ENCODE measurements around the gene ERBB3. TPM values are rescaled to one million over a fixed set of nuclear protein-coding genes. Genes with fewer than 3 reads are reported as not detected.

ERBB3 gene
- total RNA-seq, 1 experiment from 2014 or later: 40.6 TPM

GRCh38 chr12:56134897-56135296 lies 54.9 kb downstream of the ERBB3 start:
- Histone ChIP-seq H3K27me3 (ENCODE audit: low read length) (no peaks in the 10 kb centered on the region), H3F3A (ENCODE audit: low read length, unreplicated experiment) (no peaks in the 10 kb centered on the region), H3K4me1 (ENCODE audit: insufficient read depth, low read length) (peaks cover 7% of the 10 kb centered on the region; the same call in 1 of the 2 replicates), H2AFZ (ENCODE audit: low read length) (no peak overlapping the region), H3K9me3 (ENCODE audit: low read length) (no peaks in the 10 kb centered on the region), H3K4me2 (ENCODE audit: low read length) (no peak overlapping the region), H3K9ac (ENCODE audit: low read length) (no peak overlapping the region), H3K9me2 (replicated peaks; ENCODE audit: low read length) (no peaks in the 10 kb centered on the region), H3K4me3 (ENCODE audit: low read length) (no peak overlapping the region), H3K79me2 (ENCODE audit: low read length) (peaks cover 8% of the 10 kb centered on the region; the same call in 1 of the 2 replicates), H3K27ac (ENCODE audit: low read length) (no peak overlapping the region), H4K20me1 (ENCODE audit: low read length) (no peaks in the 10 kb centered on the region), H3K36me3 (ENCODE audit: low read depth, low read length) (peaks cover 60% of the 10 kb centered on the region)
- ATAC-seq (no peak), DNase-seq (no peak)
- intact Hi-C loops (cut with micrococcal nuclease): no loop called here
- POLR2A ChIA-PET (ENCODE audit: unreplicated experiment): no interaction called here
- TF ChIP-seq CTCF (conservative IDR thresholded peaks at IDR 0.05; ENCODE audit: low read depth, low read length) (no peak), EZH2phosphoT487 (IDR thresholded peaks at IDR 0.05; ENCODE audit: borderline replicate concordance, low read length) (no peak), EZH2 (IDR thresholded peaks at IDR 0.05; ENCODE audit: low read length, unreplicated experiment) (no peak)
- BruUV-seq (replicated peaks): no TSS peak
- CTCF ChIA-PET: no interaction called here

- H3K36me3 ChIP-seq (ENCODE audit: low read depth, low read length): peaks cover 56% of the 10 kb centered on the region
- no peaks in the 10 kb centered on the region for H3F3A ChIP-seq (ENCODE audit: low read length, unreplicated experiment)
- ChIA-PET CTCF (no interaction called here), POLR2A (ENCODE audit: unreplicated experiment) (no interaction called here)
- H2AFZ ChIP-seq (ENCODE audit: low read length): no peak overlapping the region
- BruUV-seq (replicated peaks): TSS peak; percentile 21
- H3K27ac ChIP-seq (ENCODE audit: low read length): no peak overlapping the region
- H3K4me1 ChIP-seq (ENCODE audit: insufficient read depth, low read length): no peaks in the 10 kb centered on the region
- no peak for DNase-seq
- no peaks in the 10 kb centered on the region for H3K9me2 ChIP-seq (replicated peaks; ENCODE audit: low read length)
- no peak overlapping the region for H3K4me2 ChIP-seq (ENCODE audit: low read length)
- no peaks in the 10 kb centered on the region for H3K27me3 ChIP-seq (ENCODE audit: low read length)
- no peak overlapping the region for H3K4me3 ChIP-seq (ENCODE audit: low read length)
- no peak overlapping the region for H3K9ac ChIP-seq (ENCODE audit: low read length)
- no peak for ATAC-seq
- H3K9me3 ChIP-seq (ENCODE audit: low read length): no peaks in the 10 kb centered on the region
- intact Hi-C loops (cut with micrococcal nuclease): no loop called here
- no peaks in the 10 kb centered on the region for H4K20me1 ChIP-seq (ENCODE audit: low read length)
- no peaks in the 10 kb centered on the region for H3K79me2 ChIP-seq (ENCODE audit: low read length)
- TF ChIP-seq CTCF (conservative IDR thresholded peaks at IDR 0.05; ENCODE audit: low read depth, low read length): no peak
Observed at GRCh38 chr12:56137853-56138571, 58.0 kb downstream of the ERBB3 start.

DNA sequence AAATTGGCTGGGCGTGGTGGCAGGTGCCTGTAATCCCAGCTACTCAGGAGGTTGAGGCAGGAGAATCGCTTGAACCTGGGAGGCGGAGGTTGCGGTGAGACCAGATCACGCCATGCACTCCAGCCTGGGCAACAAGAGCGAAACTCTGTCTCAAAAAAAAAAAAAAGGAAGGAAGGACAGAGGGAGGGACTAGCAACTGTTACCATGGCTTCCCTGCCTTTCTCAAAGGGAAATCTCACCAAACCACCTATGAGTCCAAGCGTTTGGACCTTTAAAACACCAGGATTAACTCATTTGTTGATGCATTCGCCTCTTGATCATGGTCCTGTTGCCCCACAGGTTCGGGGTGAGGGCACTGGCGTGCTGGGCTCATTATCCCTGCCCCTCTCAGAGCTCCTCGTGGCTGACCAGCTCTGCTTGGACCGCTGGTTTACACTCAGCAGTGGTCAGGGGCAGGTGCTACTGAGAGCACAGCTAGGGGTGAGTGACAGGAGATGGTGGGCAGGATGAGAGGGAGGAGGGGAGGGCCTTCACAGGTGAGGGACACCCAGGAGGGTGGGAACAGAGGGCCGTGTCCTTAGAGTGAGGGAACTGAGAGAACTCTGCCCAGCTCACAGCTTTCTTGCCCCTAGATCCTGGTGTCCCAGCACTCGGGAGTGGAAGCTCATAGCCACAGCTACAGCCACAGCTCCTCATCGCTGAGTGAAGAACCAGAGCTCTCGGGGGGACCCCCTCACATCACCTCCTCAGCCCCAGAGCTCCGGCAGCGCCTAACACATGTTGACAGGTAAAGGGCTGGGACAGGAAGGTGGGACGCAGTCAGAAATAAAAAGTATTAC lies 62.2 kb downstream of the ERBB3 start:
- no peaks in the 10 kb centered on the region for H3K9me3 ChIP-seq (ENCODE audit: low read length)
- H3K27ac ChIP-seq (ENCODE audit: low read length): no peak overlapping the region
- peaks cover 11% of the 10 kb centered on the region for H3K4me1 ChIP-seq (ENCODE audit: insufficient read depth, low read length)
- POLR2A ChIA-PET (ENCODE audit: unreplicated experiment): no interaction called here
- CTCF ChIA-PET: no interaction called here
- no peaks in the 10 kb centered on the region for H4K20me1 ChIP-seq (ENCODE audit: low read length)
- H3K27me3 ChIP-seq (ENCODE audit: low read length): no peaks in the 10 kb centered on the region
- H3K36me3 ChIP-seq (ENCODE audit: low read depth, low read length): peaks cover 54% of the 10 kb centered on the region
- BruUV-seq (replicated peaks): no TSS peak
- H3K79me2 ChIP-seq (ENCODE audit: low read length): no peaks in the 10 kb centered on the region
- H3K9me2 ChIP-seq (replicated peaks; ENCODE audit: low read length): no peaks in the 10 kb centered on the region
- no peak overlapping the region for H3K9ac ChIP-seq (ENCODE audit: low read length)
- no peak for TF ChIP-seq EZH2phosphoT487 (IDR thresholded peaks at IDR 0.05; ENCODE audit: borderline replicate concordance, low read length)
- TF ChIP-seq EZH2 (IDR thresholded peaks at IDR 0.05; ENCODE audit: low read length, unreplicated experiment): no peak
- TF ChIP-seq CTCF (conservative IDR thresholded peaks at IDR 0.05; ENCODE audit: low read depth, low read length): no peak
- H3K4me3 ChIP-seq (ENCODE audit: low read length): no peak overlapping the region
- DNase-seq: no peak
- H3F3A ChIP-seq (ENCODE audit: low read length, unreplicated experiment): no peaks in the 10 kb centered on the region
- intact Hi-C loops (cut with micrococcal nuclease): no loop called here
- ATAC-seq: no peak
- no peak overlapping the region for H3K4me2 ChIP-seq (ENCODE audit: low read length)
- no peak overlapping the region for H2AFZ ChIP-seq (ENCODE audit: low read length)

Data from PC-3 (cell line).